Fibroblast of peridontal ligament (primary cell): Measurements from ENCODE around the gene SCD.

ENCODE experiments used
- DNase-seq: peaks from one replicate; pipeline ENCODE4 v3.0.0-alpha.2; 2010; ENCODE audit errors: extremely low read depth

The SCD gene

GRCh38 chr10:100340948-100341847, 5.8 kb upstream of the SCD start:
- no peak for DNase-seq

GRCh38 chr10:100341953-100342626, 4.9 kb upstream of the SCD start:
- DNase-seq, result peak; percentile 51

GRCh38 chr10:100342627-100342972, 4.4 kb upstream of the SCD start:
- DNase-seq, result no peak

GRCh38 chr10:100344241-100344788, 2.7 kb upstream of the SCD start:
- DNase-seq, result no peak

GRCh38 chr10:100345570-100346330, 1.3 kb upstream of the SCD start:
- peak; percentile 54 for DNase-seq

- DNase-seq, result peak; percentile 51
Observed at GRCh38 chr10:100346351-100346764, 675 bp upstream of the SCD start.

GRCh38 chr10:100347568-100348195, 649 bp downstream of the SCD start:
- no peak for DNase-seq

GRCh38 chr10:100348389-100348927, 1.4 kb downstream of the SCD start:
- no peak for DNase-seq

- DNase-seq, result no peak
Observed at GRCh38 chr10:100349087-100349486, 2.1 kb downstream of the SCD start.

- no peak for DNase-seq
Observed at GRCh38 chr10:100349672-100350071, 2.6 kb downstream of the SCD start.

GRCh38 chr10:100350914-100351485, 4.0 kb downstream of the SCD start:
- DNase-seq, result no peak

GRCh38 chr10:100353770-100354485, 6.9 kb downstream of the SCD start:
- no peak for DNase-seq

GRCh38 chr10:100355086-100355485, 8.1 kb downstream of the SCD start:
- no peak for DNase-seq

- no peak for DNase-seq
Observed at GRCh38 chr10:100356067-100357017, 9.3 kb downstream of the SCD start.

GRCh38 chr10:100357059-100357858, 10.2 kb downstream of the SCD start:
- DNase-seq, result no peak

GRCh38 chr10:100359030-100359432, 12.0 kb downstream of the SCD start:
- no peak for DNase-seq

GRCh38 chr10:100359529-100360150, 12.6 kb downstream of the SCD start:
- DNase-seq, result no peak

GRCh38 chr10:100360234-100360633, 13.2 kb downstream of the SCD start:
- no peak for DNase-seq
